GM19240 (cell line): ENCODE data around the gene AS3MT.
"Not testable (repeated sequence)": the region's sequence is repeated elsewhere in the genome, so short reads cannot be mapped to it uniquely, and the experiment has no call there.

Experiments
- DNase-seq: peaks from one replicate; pipeline ENCODE4 v3.0.0; 2011; ENCODE audit warnings: low spot score; ENCODE audit not compliant: insufficient read length

The AS3MT gene

GRCh38 chr10:102919246-102919959, 50.1 kb downstream of the AS3MT start:
- DNase-seq: no peak

DNA sequence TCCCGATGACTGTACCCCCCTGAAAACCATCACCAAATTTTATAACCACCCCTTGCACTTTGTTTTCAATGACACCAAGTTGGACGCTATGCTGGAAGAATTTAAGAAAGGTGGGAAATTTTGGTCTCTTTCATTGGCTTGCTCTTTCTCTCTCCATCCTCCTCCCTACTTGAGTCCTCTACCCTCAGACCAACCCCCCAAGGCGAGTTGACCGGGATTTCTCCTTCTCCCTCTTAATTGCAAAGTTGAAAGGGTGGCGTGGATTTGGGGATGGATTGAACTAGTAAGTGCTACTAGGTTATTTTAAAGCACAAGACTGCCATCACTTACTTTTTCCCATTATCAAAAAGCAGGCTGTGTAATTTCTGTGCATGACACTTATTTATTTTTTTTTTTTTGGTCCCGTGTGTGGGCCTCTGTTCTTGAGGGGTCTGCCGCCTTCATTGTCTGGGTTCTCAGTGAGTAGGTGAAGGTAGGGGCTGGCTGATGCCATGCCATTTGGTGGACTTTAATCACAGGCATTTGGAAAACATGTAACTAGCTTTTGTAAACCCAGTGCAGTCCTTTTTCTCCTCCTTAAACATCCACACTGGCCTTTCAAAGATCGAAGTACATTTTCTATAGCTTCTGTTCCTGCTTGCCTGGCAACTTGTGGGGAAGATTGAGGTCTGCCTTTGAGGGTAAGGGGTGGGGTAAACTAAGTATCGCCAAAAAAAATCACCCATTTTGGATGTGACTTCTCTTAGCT, 50.9 kb downstream of the AS3MT start:
- no peak for DNase-seq

DNA sequence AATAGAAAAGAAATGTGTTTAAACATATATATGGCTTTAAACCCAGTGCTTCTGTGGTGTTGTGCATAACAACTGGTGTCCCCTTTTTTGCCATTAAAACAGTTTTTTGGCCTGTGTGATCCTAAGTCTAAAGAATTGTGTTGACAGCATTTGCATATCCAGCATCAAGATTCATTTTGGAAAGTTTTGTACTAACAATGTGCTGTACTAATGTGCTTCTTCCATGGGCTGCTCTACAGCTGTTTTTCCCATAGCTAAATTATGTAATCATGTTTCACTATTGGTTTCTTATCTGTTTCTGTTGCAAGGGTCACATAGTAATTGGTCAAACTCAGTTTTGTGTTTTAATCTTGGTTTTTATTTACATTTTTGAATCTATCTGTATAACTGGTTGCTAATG, 54.3 kb downstream of the AS3MT start:
- no peak for DNase-seq

DNA sequence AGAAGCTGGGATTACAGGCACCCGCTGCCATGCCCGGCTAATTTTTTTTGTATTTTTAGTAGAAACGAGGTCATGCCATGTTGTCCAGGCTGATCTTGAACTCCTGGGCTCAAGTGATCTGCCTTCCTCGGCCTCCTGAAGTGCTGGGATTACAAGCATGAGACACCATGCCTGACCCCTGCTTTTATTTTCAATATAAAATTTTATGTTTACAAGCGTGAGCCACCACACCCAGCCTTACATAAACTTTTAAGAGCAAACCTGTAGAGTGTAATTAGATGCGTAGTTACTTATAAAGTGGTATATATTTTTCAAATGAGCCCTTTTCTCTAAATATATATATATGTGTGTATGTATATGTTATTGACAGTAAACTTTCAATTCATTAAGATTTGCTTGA, 57.6 kb downstream of the AS3MT start:
- DNase-seq: no peak

GRCh38 chr10:102927311-102928010, 58.2 kb downstream of the AS3MT start:
- DNase-seq: no peak

- DNase-seq: not testable (repeated sequence)
Measured at GRCh38 chr10:102928442-102928841, 59.2 kb downstream of the AS3MT start.

GRCh38 chr10:102930720-102931119, 61.5 kb downstream of the AS3MT start:
- DNase-seq: no peak

DNA sequence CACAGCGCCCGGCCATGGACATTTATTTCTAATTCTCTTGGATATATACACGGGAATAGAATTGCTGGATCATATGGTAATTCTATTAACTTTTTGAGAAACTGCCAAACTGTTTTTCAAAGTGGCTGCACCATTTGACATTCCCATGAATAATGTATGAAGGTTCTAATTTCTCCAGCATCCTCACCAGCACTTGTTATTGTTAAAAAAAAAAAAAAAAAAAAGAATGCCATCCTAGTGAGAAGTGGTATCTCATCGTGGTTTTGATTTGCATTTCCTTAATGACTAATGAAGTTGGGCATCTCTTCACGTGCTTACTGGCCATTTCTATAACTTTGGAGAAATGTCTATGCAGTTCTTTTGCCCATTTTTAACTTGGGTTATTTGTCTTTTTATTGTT, 62.4 kb downstream of the AS3MT start:
- no peak for DNase-seq

DNA sequence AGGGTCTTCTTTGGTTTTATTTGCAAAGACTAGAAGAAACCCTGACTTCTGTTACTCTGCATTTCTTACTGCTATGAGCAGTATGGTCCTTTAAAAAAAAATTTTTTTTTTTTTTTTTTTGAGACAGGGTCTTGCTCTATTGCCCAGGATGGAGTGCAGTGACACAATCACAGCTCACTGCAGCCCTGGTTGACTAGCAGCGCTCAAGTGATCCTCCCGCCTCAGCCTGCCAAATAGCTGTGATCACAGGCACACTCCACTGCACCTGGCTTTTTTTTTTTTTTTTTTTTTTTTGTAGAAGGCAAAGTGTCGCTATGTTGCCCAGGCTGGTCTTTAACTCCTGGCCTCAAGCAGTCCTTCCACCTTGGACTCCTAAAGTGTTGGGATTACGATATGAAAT, 66.2 kb downstream of the AS3MT start:
- no peak for DNase-seq

- no peak for DNase-seq
Measured at GRCh38 chr10:102935939-102936605, 66.8 kb downstream of the AS3MT start.

DNA sequence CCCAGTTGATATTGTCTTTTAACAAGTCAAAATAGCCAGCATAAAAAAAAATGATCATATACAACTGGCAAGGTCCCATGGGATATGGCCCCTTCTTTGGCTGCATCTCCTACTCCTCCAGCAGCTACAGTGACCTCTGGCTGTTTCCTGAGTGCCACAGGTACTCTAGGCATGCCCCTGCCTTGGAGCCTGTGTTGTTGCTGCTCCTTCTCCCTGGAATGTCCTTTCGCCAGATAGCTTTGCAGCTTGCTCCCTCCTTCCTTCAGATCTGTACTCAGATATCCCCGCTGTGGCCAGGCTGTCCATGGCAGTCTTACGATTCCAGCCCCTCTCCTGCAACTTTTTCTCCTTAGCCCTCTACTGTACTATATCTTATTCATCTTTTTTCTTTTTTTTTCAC, 72.1 kb downstream of the AS3MT start:
- DNase-seq: no peak

DNA sequence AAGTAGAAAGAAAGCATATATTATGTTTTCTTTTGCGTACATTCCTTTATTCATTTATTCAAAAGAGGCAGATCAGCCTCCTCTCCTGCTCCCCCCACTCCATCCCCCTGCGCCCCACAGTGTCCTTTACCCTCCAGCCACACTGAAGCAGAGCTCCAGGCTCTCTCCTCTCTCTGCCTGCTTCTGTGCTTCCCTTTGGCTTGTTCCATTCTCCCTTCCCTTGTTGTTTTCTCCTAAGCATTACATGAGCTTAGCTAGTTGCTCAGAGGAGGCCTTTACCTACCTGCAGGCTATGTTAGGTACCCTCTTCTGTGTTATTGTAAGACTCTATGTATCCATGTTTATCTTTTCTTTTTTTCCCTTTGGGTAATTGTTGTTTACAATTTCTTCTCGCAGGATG, 76.2 kb downstream of the AS3MT start:
- no peak for DNase-seq

GRCh38 chr10:102945962-102946361, 76.7 kb downstream of the AS3MT start:
- no peak for DNase-seq

DNA sequence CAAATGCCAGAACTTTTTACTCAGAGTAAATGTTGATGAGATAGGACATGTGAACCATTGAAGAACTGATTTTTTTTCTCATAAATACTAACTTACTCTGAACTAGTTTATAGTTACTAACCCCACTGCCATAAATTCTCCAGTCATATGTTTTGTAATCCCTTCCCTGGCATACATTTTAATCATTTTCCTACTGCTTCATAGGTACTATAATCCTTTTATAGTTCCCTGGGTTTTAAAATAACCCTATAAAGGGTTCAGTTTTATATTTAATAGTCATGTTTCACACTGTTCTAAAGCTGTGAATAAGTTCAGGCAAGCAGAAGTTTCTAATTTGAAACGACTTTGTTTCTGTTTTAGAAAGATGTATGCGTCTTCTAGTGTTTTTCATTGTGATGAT, 77.7 kb downstream of the AS3MT start:
- DNase-seq: no peak

- DNase-seq: no peak
Measured at GRCh38 chr10:102948176-102948575, 78.9 kb downstream of the AS3MT start.

GRCh38 chr10:102948786-102949185, 79.5 kb downstream of the AS3MT start:
- DNase-seq: no peak

- DNase-seq: no peak
Measured at GRCh38 chr10:102949916-102950315, 80.6 kb downstream of the AS3MT start.

- DNase-seq: no peak
Measured at GRCh38 chr10:102951316-102951715, 82.0 kb downstream of the AS3MT start.
